NB4 (cell line): ENCODE measurements around the gene HMG20B.

Experiments
- DNase-seq: peaks from one replicate; pipeline ENCODE4 v3.0.0; 2010; ENCODE audit warnings: low read depth
- H3K4me3 ChIP-seq: one replicate; pipeline ENCODE4 v1.5.1; 2011; ENCODE audit warnings: mild to moderate bottlenecking, low read depth, low read length, moderate library complexity
- CTCF ChIP-seq: IDR thresholded peaks from one replicate; pipeline ENCODE4 v1.5.1; 2012; ENCODE audit warnings: low read depth, low read length
- MAX ChIP-seq: IDR thresholded peaks from 2 replicates; pipeline ENCODE4 v1.6.1; 2011; ENCODE audit warnings: low read depth, low read length
- MYC ChIP-seq: IDR thresholded peaks from 2 replicates; pipeline ENCODE4 v1.6.1; 2011; ENCODE audit warnings: low read depth, low read length
- POLR2A ChIP-seq: IDR thresholded peaks from 2 replicates; pipeline ENCODE4 v1.6.1; 2011; ENCODE audit warnings: mild to moderate bottlenecking; ENCODE audit not compliant: insufficient read length; ENCODE audit errors: extremely low read depth

HMG20B gene

DNA sequence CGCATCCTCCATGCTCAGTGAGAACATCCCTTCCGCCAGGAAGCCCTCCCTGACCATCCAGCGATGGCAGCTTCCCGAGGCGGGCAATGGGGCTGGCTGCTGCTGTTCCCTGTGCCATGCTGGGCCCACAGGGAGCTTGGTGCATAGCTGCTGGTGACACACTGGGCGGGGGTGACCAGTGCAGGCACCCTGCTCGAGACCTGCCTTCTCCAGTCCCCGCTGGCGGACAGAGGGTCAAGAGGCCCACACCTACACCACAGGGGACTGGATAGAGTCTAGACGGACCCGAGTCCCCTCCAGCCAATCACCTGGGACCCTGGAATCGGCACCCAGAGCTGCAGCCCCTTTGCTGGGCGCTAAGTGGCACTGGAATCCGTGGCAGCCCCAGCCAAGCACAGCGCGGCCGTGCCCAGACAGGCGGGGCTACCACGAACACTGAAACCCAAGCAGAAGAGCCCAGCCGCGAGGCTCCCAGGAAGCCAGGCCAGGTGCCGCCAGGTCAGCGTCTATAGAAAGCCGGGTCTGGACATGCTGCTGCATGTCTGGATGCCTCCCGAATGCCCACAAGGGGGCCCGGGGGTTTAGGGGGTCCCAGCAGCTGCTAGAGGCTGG, 42.9 kb downstream of the HMG20B start:
- DNase-seq = no peak
- H3K4me3 ChIP-seq = no peak overlapping the region

DNA sequence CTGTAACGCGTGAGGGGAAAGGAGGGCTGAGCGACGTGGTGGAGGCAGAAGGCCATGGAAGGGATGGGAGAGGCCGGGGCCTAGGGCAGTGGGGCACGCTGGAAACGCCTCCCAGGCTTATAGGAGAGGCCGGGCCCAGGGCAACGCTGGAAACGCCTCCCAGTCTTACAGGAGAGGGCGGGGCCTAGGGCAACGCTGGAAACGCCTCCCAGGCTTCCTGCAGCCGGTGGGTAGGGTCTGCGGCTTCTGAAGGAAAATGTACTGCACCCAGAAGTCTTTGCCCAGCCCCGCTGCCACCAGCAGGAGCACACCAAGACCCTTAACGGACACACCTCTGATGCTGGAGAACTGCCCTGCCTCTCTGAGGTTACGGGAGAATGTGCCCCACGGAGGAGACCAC, 44.7 kb downstream of the HMG20B start:
- DNase-seq = peak; percentile 64
- no peak for TF ChIP-seq POLR2A
- TF ChIP-seq MAX = no peak
- no peak for TF ChIP-seq CTCF
- no peak for TF ChIP-seq MYC

More for the DNA sequence above, 42.9 kb downstream of the HMG20B start:
- TF ChIP-seq MAX = no peak

DNA sequence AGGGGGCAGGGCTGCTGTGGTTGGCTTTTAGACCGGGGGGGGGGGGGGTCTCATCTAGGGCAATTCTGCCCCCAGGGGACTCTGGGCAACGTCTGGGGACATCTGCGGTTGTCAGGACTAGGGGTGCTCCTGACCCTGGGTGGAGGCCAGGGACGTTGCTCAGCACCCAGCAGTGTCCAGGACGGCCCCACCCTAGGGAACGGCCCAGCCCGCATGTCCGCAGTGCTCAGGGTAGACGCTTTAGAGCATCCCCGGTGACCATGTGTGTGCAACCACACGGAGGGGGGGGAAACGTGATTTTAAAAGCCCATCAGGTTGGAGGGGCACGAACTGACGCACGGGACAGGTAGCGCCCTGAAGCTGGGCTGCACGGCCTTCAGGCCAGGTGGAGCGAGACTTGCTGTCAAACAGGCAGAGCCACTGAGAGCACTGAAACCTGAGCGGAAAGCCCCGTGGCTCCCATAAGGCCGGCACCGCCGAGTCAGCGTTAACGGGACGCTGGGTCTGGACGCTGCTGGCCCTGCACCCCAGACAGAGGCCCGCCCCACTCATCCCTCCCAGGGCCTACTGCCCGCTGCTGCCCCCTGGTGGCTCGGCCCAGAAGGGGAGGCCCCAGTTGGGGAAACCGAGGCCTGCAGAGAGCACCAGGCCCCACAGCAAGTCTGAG, 45.5 kb downstream of the HMG20B start:
- H3K4me3 ChIP-seq = no peak overlapping the region
- peak; percentile 57 for DNase-seq
- TF ChIP-seq MAX = no peak
- TF ChIP-seq CTCF = peak; percentile 67
- no peak for TF ChIP-seq POLR2A

More for the DNA sequence above, 44.7 kb downstream of the HMG20B start:
- no peak overlapping the region for H3K4me3 ChIP-seq

DNA sequence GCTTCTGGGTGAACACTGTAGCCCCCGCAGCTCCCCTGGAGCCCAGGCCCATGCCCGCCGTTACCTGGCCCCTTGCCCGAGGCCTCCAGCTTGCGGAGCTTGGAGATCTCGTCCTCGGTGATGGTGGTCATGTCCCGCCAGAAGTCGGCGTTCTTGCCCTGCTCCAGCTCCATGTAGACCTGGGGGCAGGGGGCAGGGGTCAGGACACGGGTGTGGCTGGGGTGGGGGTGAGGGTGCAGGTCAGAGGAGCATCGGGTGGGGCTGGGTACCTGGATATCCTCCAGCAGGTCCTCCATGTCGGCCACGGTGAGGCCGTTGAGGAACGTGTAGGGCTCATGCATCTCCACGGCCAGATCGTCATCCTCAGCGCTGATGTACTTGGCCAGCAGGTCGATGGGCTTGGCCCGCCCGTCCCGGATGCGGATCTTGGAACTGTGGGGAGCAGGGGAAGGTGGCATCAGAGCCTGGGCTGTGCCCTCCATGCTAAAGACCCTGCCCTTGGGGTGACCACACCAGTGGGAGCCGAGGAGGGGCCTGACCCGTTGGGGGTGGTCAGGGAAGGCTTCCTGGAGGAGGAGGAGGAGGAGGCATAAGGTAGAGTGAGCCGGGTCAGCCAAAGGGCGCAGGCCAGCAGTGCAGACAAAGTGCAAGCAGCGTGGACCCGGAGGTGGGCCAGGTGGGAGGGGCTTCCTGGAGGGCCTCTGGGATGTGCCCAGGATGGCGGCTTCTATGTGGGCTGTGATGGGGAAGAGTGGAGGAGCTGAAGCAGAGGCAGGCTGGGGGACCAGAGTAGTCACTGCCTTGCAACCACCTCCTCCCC, 46.3 kb downstream of the HMG20B start:
- TF ChIP-seq MYC (no peak), CTCF (no peak), MAX (no peak), POLR2A (no peak)
- DNase-seq = no peak
- H3K4me3 ChIP-seq = no peak overlapping the region

- DNase-seq = no peak
- no peak overlapping the region for H3K4me3 ChIP-seq
- no peak for TF ChIP-seq POLR2A
- TF ChIP-seq MYC = no peak
- TF ChIP-seq MAX = no peak
- no peak for TF ChIP-seq CTCF
Observed at GRCh38 chr19:3619631-3620012, 46.9 kb downstream of the HMG20B start.

DNA sequence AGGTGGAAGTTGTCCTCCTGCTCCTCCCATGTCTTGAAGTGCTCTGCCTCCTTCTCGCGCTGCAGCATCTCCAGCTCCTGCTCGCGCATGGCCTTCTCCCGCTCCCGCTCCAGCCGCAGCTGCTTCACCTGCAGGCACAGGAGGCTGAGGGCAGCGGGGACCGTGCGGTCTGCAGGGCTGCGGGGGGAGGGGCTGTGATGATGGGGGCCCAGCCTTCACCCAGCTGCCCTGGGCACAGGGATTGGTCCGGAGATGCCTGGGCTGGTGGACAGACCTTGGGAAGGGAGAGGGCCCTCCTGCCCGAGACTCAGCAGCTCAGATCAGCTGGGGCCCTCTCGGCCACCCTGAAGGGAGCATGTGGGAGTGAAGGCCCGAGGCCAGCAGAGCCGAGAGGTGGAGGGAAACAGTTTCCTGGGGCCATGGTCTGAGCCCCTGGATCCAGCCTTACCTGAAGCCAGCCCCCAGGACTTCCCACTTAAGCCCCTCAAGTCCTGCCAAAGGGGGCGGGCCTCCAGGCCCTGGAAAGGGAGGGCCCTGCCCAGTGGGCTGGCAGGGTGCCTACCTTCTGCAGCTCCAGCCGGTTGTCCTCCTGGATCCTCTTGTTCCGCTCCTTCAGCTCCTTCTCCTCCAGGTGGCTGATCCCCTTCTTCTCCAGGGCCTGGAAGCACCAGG, 47.5 kb downstream of the HMG20B start:
- DNase-seq = no peak
- TF ChIP-seq MYC (no peak), MAX (no peak), CTCF (no peak), POLR2A (no peak)
- H3K4me3 ChIP-seq = no peak overlapping the region
